IMR-90 (cell line): ENCODE results near the gene CENPH. TPM values are rescaled to one million over a fixed set of nuclear protein-coding genes. Genes with fewer than 3 reads are reported as not detected.

Experiments used
- ATAC-seq: fragments of 200-7000 bp; cut with Tn5 transposase; 2 replicates; pipeline ENCODE4 v1.9.1; 2020; ENCODE audit warnings: low read depth, mild to moderate bottlenecking, moderate library complexity
- BruUV-seq: library from RNA; stranded (reverse); fragments of 400-500 nt; replicated peaks from 2 replicates; lab custom pipeline; 2021; lab: Mats Ljungman, UMichigan
- CTCF ChIA-PET: fragments of 300-600 bp; formaldehyde crosslinking; extraction: SDS; loops from one replicate; lab custom pipeline; 2021; ENCODE audit warnings: antibody characterized with exemption; lab: Yijun Ruan, JAX
- POLR2A ChIA-PET: fragments of 300-600 bp; sonication (Branson Sonifier 250); formaldehyde crosslinking; loops from one replicate; lab custom pipeline; 2022; ENCODE audit warnings: antibody characterized with exemption; ENCODE audit not compliant: unreplicated experiment; lab: Charles Lee
- DNase-seq: peaks from one replicate; pipeline ENCODE4 v3.0.0; 2013
- H2AFZ ChIP-seq: replicated peaks from 2 replicates; pipeline ENCODE3; 2013; ENCODE audit warnings: low read length, mild to moderate bottlenecking; ENCODE audit not compliant: poor library complexity
- H2AK5ac ChIP-seq: 2 replicates; pipeline ENCODE4 v1.6.1; 2013; ENCODE audit warnings: low read depth, low read length, inconsistent platforms
- H2AK9ac ChIP-seq: replicated peaks from 2 replicates; pipeline ENCODE3; 2013; ENCODE audit warnings: mild to moderate bottlenecking, low read depth, low read length, moderate library complexity; ENCODE audit not compliant: poor library complexity
- H2BK120ac ChIP-seq: 2 replicates; pipeline ENCODE4 v1.6.1; 2013; ENCODE audit warnings: low read depth, low read length, inconsistent platforms
- H2BK15ac ChIP-seq: 3 replicates; pipeline ENCODE4 v1.6.1; 2013; ENCODE audit warnings: low read depth, low read length, inconsistent platforms
- H2BK20ac ChIP-seq: 2 replicates; pipeline ENCODE4 v1.6.1; 2013; ENCODE audit warnings: low read depth, mild to moderate bottlenecking, inconsistent platforms, low read length, moderate library complexity
- H2BK5ac ChIP-seq: 2 replicates; pipeline ENCODE4 v1.6.1; 2013; ENCODE audit warnings: mild to moderate bottlenecking, low read depth, low read length, inconsistent platforms; ENCODE audit not compliant: poor library complexity, severe bottlenecking
- H3K14ac ChIP-seq: replicated peaks from 2 replicates; pipeline ENCODE4 v1.6.1; 2013; ENCODE audit warnings: low read depth, low read length, inconsistent platforms
- H3K18ac ChIP-seq: 2 replicates; pipeline ENCODE4 v1.6.1; 2013; ENCODE audit warnings: low read depth, low read length, control low read depth
- H3K23ac ChIP-seq: 2 replicates; pipeline ENCODE4 v1.6.1; 2013; ENCODE audit warnings: low read depth, low read length, inconsistent platforms
- H3K27ac ChIP-seq: 2 replicates; pipeline ENCODE4 v1.5.1; 2013; ENCODE audit warnings: mild to moderate bottlenecking, control low read depth, low read length; ENCODE audit not compliant: insufficient read depth
- H3K27me3 ChIP-seq: 2 replicates; pipeline ENCODE4 v1.6.1; 2013; ENCODE audit warnings: low read length; ENCODE audit not compliant: control insufficient read depth, insufficient read depth
- H3K36me3 ChIP-seq: 2 replicates; pipeline ENCODE4 v1.6.1; 2013; ENCODE audit warnings: low read length, mixed read lengths; ENCODE audit not compliant: control insufficient read depth, insufficient read depth
- H3K4ac ChIP-seq: 2 replicates; pipeline ENCODE4 v1.6.1; 2013; ENCODE audit warnings: low read depth, low read length, inconsistent platforms
- H3K4me1 ChIP-seq: 2 replicates; pipeline ENCODE4 v1.6.1; 2013; ENCODE audit warnings: low read length, mixed read lengths; ENCODE audit not compliant: control insufficient read depth, insufficient read depth
- H3K4me2 ChIP-seq: 2 replicates; pipeline ENCODE4 v1.6.1; 2013; ENCODE audit warnings: low read depth, mild to moderate bottlenecking, control low read depth, low read length, moderate library complexity
- H3K4me3 ChIP-seq: 2 replicates; pipeline ENCODE4 v1.5.1; 2013; ENCODE audit warnings: low read depth, mild to moderate bottlenecking, control low read depth, low read length, moderate library complexity; ENCODE audit not compliant: insufficient read depth
- H3K56ac ChIP-seq: 2 replicates; pipeline ENCODE4 v1.6.1; 2013; ENCODE audit warnings: low read length, inconsistent platforms; ENCODE audit not compliant: insufficient read depth; ENCODE audit errors: extremely low read depth
- H3K79me1 ChIP-seq, 2 experiments: 2 replicates each; pipeline ENCODE4 v1.6.1; 2013; ENCODE audit warnings: low read length in 2 of 2, inconsistent platforms in 1 of 2, low read depth in 1 of 2
- H3K9ac ChIP-seq: 2 replicates; pipeline ENCODE4 v1.6.1; 2013; ENCODE audit warnings: low read depth, low read length, control low read depth
- H3K9me1 ChIP-seq: 2 replicates; pipeline ENCODE4 v1.6.1; 2013; ENCODE audit warnings: low read length, inconsistent platforms; ENCODE audit not compliant: insufficient read depth
- H3K9me3 ChIP-seq: 2 replicates; pipeline ENCODE4 v1.6.1; 2013; ENCODE audit warnings: low read length; ENCODE audit not compliant: control insufficient read depth, insufficient read depth
- H4K20me1 ChIP-seq: 2 replicates; pipeline ENCODE4 v1.6.1; 2013; ENCODE audit warnings: low read length, inconsistent platforms; ENCODE audit not compliant: insufficient read depth
- H4K5ac ChIP-seq: 2 replicates; pipeline ENCODE4 v1.6.1; 2013; ENCODE audit warnings: mild to moderate bottlenecking, low read depth, low read length, control low read depth
- H4K8ac ChIP-seq, 2 experiments: 2 replicates each; pipeline ENCODE4 v1.6.1; 2013; ENCODE audit warnings: low read depth in 2 of 2, low read length in 2 of 2, control low read depth in 1 of 2, inconsistent platforms in 1 of 2
- H4K91ac ChIP-seq: 2 replicates; pipeline ENCODE4 v1.6.1; 2013; ENCODE audit warnings: low read depth, low read length, inconsistent platforms; ENCODE audit not compliant: insufficient read depth
- CHD1 ChIP-seq: IDR thresholded peaks from 2 replicates; pipeline ENCODE4 v1.6.1; 2012; ENCODE audit warnings: low read depth, low read length, improper control_type of control experiment
- FOS ChIP-seq: fragments of 150-350 bp; IDR thresholded peaks from 2 replicates; pipeline ENCODE4 v1.6.1; 2016; ENCODE audit warnings: low read depth, low read length
- MAFK ChIP-seq: IDR thresholded peaks from 2 replicates; pipeline ENCODE4 v1.6.1; 2012; ENCODE audit warnings: low read depth, low read length, improper control_type of control experiment
- MAZ ChIP-seq: IDR thresholded peaks from 2 replicates; pipeline ENCODE4 v1.6.1; 2012; ENCODE audit warnings: low read depth, mild to moderate bottlenecking, low read length, improper control_type of control experiment, moderate library complexity, borderline replicate concordance
- MXI1 ChIP-seq: IDR thresholded peaks from 2 replicates; pipeline ENCODE4 v1.6.1; 2012; ENCODE audit warnings: low read depth, mild to moderate bottlenecking, low read length, moderate library complexity, borderline replicate concordance
- NFE2L2 ChIP-seq: fragments of 150-350 bp; IDR thresholded peaks from 2 replicates; pipeline ENCODE4 v1.6.1; 2016; ENCODE audit warnings: low read depth, mild to moderate bottlenecking, low read length
- POLR2A ChIP-seq: IDR thresholded peaks from 2 replicates; pipeline ENCODE4 v1.6.1; 2012; ENCODE audit warnings: mild to moderate bottlenecking, low read depth, low read length
- RAD21 ChIP-seq: IDR thresholded peaks from 2 replicates; pipeline ENCODE4 v1.6.1; 2012; ENCODE audit warnings: low read length, improper control_type of control experiment
- RFX5 ChIP-seq: IDR thresholded peaks from 2 replicates; pipeline ENCODE4 v1.8.0; 2012; ENCODE audit warnings: low read depth, mild to moderate bottlenecking, low read length, moderate library complexity
- SMC3 ChIP-seq: fragments of 150-350 bp; IDR thresholded peaks from 2 replicates; pipeline ENCODE4 v1.6.1; 2016; ENCODE audit warnings: low read depth, mild to moderate bottlenecking, antibody characterized with exemption, low read length, moderate library complexity
- WGBS, 2 experiments: methylation state at CpG; one replicate each; pipeline versions ENCODE4 v1.1.5 to v1.1.7; 2013; ENCODE audit warnings: missing lambda C conversion rate in 2 of 2; ENCODE audit not compliant: insufficient read length in 1 of 2; ENCODE audit errors: extremely low coverage in 2 of 2; 5-methylcytosine and 5-hydroxymethylcytosine counted together
- dilution Hi-C: fragments of 300-500 bp; cut with HindIII; formaldehyde crosslinking; loops from one replicate; pipeline ENCODE4 v1.14.3; 2018; ENCODE audit warnings: low sequenced_read_pairs; ENCODE audit not compliant: unreplicated experiment
- in situ Hi-C: fragments of 300-500 bp; cut with MboI; formaldehyde crosslinking; loops from 3 replicates; pipeline ENCODE4 v1.14.3; 2019; ENCODE audit warnings: low sequenced_read_pairs, inconsistent platforms, mixed read lengths
- intact Hi-C: fragments of 100-400 bp; cut with micrococcal nuclease; formaldehyde crosslinking; loops from 2 replicates; pipeline ENCODE4 v1.10.0; 2022
- polyA plus RNA-seq, 3 experiments: library from polyadenylated mRNA; depleted of rRNA; stranded (reverse); fragments of >200 nt; gene quantifications; 2 replicates each; pipeline ENCODE4 v1.2.3, GENCODE V29; 2012; ENCODE audit warnings: low replicate concordance in 1 of 3
- total RNA-seq: library from RNA; depleted of rRNA; stranded (reverse); fragments of >200 nt; gene quantifications from 2 replicates; pipeline ENCODE4 v1.2.3, GENCODE V29; 2012

CENPH gene
- total and polyA plus RNA-seq, 2 of the 4 experiments (the other 2 are of a cell fraction): 3.8 to 7.8 TPM

- Histone ChIP-seq H3K27me3 (no peaks in the 10 kb centered on the region), H4K8ac (no peak overlapping the region), H3K9ac (no peak overlapping the region), H3K18ac (no peak overlapping the region), H3K27ac (no peak overlapping the region), H3K23ac (no peak overlapping the region), H3K79me1 (peaks cover 3 to 9% of the 10 kb centered on the region in 2 experiments; a peak in 2 of 4 replicates), H3K4me1 (no peaks in the 10 kb centered on the region), H4K20me1 (no peaks in the 10 kb centered on the region), H3K4ac (no peak overlapping the region), H3K4me3 (no peak overlapping the region), H3K56ac (no peak overlapping the region), H2BK15ac (no peak overlapping the region), H4K91ac (no peak overlapping the region), H3K14ac (no peak overlapping the region), H3K4me2 (no peak overlapping the region), H4K5ac (no peak overlapping the region), H3K9me3 (no peaks in the 10 kb centered on the region), H2AFZ (no peak overlapping the region), H3K9me1 (no peaks in the 10 kb centered on the region), H2BK120ac (no peak overlapping the region), H2AK9ac (no peak overlapping the region), H2BK20ac (no peak overlapping the region), H2AK5ac (no peak overlapping the region), H3K36me3 (peaks cover 5% of the 10 kb centered on the region; the same call in 1 of the 2 replicates), H2BK5ac (no peak overlapping the region)
- TF ChIP-seq NFE2L2 (no peak), FOS (no peak), RAD21 (no peak), POLR2A (no peak), MXI1 (no peak), CHD1 (no peak), MAZ (no peak), RFX5 (no peak), MAFK (no peak), SMC3 (no peak)
- in situ Hi-C loops (no loop called here), dilution Hi-C loops (no loop called here), intact Hi-C loops (no loop called here)
- ChIA-PET CTCF (no interaction called here), POLR2A (no interaction called here)
- BruUV-seq: no TSS peak
- DNase-seq: no peak
- ATAC-seq: no peak
- WGBS, 2 experiments: no CpG with 5 or more reads among the region's 2 CpGs
Observed at GRCh38 chr5:69230181-69230580, 40.8 kb downstream of the CENPH start.
